ENCODE results near the gene ATP2A1.

DNA sequence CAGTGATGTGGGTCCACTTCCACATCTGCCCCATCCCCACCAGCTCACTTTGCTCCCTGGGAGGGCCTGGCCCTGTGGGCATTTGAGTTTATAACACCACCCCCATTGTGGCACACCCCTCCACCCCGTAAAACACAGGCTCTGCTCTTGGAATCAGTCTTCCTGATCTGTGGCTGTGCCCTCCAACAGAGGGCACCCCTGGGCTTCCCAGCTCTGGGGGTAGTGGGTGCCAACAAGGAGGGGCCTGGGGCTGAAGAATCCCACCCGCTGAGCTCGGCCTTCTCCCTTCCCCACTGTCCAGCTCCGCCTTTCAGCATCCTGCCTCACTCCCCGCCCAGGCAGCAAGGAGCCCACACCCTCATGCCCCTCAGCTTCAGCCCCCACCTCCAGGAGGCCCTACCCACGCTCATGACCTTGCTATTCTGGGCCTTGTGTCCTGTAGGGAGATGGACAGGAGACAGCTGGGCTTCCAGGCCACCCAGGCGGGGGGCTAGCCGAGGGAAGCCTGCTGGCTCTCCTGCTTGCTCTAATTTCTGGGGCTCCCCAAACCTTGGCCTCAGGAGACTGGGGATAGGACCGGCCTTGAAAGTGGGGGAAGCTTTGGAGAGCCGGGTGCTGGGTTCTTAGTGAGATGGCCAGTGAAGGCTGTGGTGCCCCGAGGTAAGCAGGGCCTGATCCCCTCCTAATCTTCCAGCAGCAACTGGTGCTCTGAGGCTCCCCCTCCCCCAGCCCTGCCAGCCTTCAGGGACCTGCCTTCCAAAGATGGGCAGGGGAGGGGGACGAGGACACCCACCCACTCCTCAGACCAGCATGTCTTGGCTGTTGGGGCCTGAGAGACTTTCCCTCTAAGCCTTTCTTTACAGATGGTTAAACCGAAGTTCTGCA, 2.9 kb upstream of the ATP2A1 start:
- TF ChIP-seq, protein P1, sequence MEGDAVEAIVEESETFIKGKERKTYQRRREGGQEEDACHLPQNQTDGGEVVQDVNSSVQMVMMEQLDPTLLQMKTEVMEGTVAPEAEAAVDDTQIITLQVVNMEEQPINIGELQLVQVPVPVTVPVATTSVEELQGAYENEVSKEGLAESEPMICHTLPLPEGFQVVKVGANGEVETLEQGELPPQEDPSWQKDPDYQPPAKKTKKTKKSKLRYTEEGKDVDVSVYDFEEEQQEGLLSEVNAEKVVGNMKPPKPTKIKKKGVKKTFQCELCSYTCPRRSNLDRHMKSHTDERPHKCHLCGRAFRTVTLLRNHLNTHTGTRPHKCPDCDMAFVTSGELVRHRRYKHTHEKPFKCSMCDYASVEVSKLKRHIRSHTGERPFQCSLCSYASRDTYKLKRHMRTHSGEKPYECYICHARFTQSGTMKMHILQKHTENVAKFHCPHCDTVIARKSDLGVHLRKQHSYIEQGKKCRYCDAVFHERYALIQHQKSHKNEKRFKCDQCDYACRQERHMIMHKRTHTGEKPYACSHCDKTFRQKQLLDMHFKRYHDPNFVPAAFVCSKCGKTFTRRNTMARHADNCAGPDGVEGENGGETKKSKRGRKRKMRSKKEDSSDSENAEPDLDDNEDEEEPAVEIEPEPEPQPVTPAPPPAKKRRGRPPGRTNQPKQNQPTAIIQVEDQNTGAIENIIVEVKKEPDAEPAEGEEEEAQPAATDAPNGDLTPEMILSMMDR (IDR thresholded peaks at IDR 0.05 in 2 of 3, conservative IDR thresholded peaks at IDR 0.05 in 1 of 3; ENCODE audit: borderline replicate concordance in 1 of 3, insufficient read depth in 1 of 3, low read depth in 2 of 3, low read length in 2 of 3) = 0 out of 6 replicates have a peak, but pooled peaks of 1 of the 3 experiments have one; percentile 1
- TF ChIP-seq POLR2AphosphoS5 (IDR thresholded peaks at IDR 0.05; ENCODE audit: low read depth, low read length) = no peak
- TF ChIP-seq, protein P2, sequence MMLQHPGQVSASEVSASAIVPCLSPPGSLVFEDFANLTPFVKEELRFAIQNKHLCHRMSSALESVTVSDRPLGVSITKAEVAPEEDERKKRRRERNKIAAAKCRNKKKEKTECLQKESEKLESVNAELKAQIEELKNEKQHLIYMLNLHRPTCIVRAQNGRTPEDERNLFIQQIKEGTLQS (IDR thresholded peaks at IDR 0.05) = no peak
- TF ChIP-seq EZH2phosphoT487 (IDR thresholded peaks at IDR 0.05; ENCODE audit: borderline replicate concordance) = no peak
- TF ChIP-seq RAD21 (IDR thresholded peaks at IDR 0.05; ENCODE audit: low read depth) = no peak
- TF ChIP-seq SP1 (IDR thresholded peaks at IDR 0.05; ENCODE audit: low read depth) = no peak
- TF ChIP-seq, protein P3, sequence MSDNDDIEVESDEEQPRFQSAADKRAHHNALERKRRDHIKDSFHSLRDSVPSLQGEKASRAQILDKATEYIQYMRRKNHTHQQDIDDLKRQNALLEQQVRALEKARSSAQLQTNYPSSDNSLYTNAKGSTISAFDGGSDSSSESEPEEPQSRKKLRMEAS (IDR thresholded peaks at IDR 0.05) = no peak
- TF ChIP-seq EZH2 (IDR thresholded peaks at IDR 0.05) = no peak
- TF ChIP-seq CEBPB (IDR thresholded peaks at IDR 0.05; ENCODE audit: low read depth) = no peak
- no peak for TF ChIP-seq EGR1 (IDR thresholded peaks at IDR 0.05; ENCODE audit: low read depth)

Measured in HCT116 (cell line).